Naive thymus-derived CD8-positive, alpha-beta T cell (primary cell): ENCODE measurements around the gene MYOM3. TPM values are rescaled to one million over a fixed set of nuclear protein-coding genes. Genes with fewer than 3 reads are reported as not detected.

Experiments
- ATAC-seq, 2 donors: fragments of 150-1000 bp; cut with Tn5 transposase in 1 of 2; sonication (Bioruptor Pico), chemical (Tn5 transposase) in 1 of 2; 1 replicate in 1 of 2; 2 replicates in 1 of 2; pipeline ENCODE4 v1.10.0; 2021; ENCODE audit warnings: mild to moderate bottlenecking in 2 of 2, moderate library complexity in 2 of 2
- POLR2A ChIA-PET: fragments of 350-600 bp; sonication (Branson Sonifier 250); formaldehyde crosslinking; loops from one replicate; lab custom pipeline; 2021; ENCODE audit warnings: antibody characterized with exemption; lab: Charles Lee
- DNase-seq, 10 donors: peaks; one replicate each; pipeline versions ENCODE4 v3.0.0 to v3.0.0-alpha.2; 2020 to 2022
- H3K27ac Mint-ChIP-seq, 10 donors: one replicate each; pipeline ENCODE4 v1.8.0; 2020 to 2022; ENCODE audit warnings: mild to moderate bottlenecking in 10 of 10, mixed read lengths in 10 of 10, moderate library complexity in 4 of 10, inconsistent platforms in 1 of 10
- H3K27me3 Mint-ChIP-seq, 5 donors: one replicate each; pipeline ENCODE4 v1.8.0; 2021 to 2022; ENCODE audit warnings: mixed read lengths in 5 of 5
- H3K36me3 Mint-ChIP-seq, 3 donors: one replicate each; pipeline ENCODE4 v1.8.0; 2020 to 2022; ENCODE audit warnings: mixed read lengths in 3 of 3, mild to moderate bottlenecking in 2 of 3, inconsistent platforms in 1 of 3
- H3K4me1 Mint-ChIP-seq, 4 donors: one replicate each; pipeline ENCODE4 v1.8.0; 2021 to 2022; ENCODE audit warnings: mixed read lengths in 4 of 4
- H3K4me3 Mint-ChIP-seq, 10 donors: one replicate each; pipeline ENCODE4 v1.8.0; 2020 to 2022; ENCODE audit warnings: mild to moderate bottlenecking in 10 of 10, mixed read lengths in 10 of 10, moderate library complexity in 6 of 10, inconsistent platforms in 1 of 10
- H3K9me3 Mint-ChIP-seq, 9 donors: one replicate each; pipeline ENCODE4 v1.8.0; 2020 to 2022; ENCODE audit warnings: mixed read lengths in 9 of 9, mild to moderate bottlenecking in 3 of 9, inconsistent platforms in 1 of 9, moderate library complexity in 1 of 9
- polyA plus RNA-seq, 3 donors: library from polyadenylated mRNA; unstranded; fragments of 300-500 nt; fragmentation: Illumina TruSeq; gene quantifications; one replicate each; pipeline ENCODE4 v1.2.3, GENCODE V29; 2021
- total RNA-seq, 8 experiments: library from RNA in 2 of 8; stranded (reverse) in 2 of 8; gene quantifications; one replicate each; pipeline ENCODE4 v1.2.3 and lab custom pipeline; 2021 to 2026

Gene MYOM3
- total and polyA plus RNA-seq, 5 experiments from 2014 or later, result not detected

DNA sequence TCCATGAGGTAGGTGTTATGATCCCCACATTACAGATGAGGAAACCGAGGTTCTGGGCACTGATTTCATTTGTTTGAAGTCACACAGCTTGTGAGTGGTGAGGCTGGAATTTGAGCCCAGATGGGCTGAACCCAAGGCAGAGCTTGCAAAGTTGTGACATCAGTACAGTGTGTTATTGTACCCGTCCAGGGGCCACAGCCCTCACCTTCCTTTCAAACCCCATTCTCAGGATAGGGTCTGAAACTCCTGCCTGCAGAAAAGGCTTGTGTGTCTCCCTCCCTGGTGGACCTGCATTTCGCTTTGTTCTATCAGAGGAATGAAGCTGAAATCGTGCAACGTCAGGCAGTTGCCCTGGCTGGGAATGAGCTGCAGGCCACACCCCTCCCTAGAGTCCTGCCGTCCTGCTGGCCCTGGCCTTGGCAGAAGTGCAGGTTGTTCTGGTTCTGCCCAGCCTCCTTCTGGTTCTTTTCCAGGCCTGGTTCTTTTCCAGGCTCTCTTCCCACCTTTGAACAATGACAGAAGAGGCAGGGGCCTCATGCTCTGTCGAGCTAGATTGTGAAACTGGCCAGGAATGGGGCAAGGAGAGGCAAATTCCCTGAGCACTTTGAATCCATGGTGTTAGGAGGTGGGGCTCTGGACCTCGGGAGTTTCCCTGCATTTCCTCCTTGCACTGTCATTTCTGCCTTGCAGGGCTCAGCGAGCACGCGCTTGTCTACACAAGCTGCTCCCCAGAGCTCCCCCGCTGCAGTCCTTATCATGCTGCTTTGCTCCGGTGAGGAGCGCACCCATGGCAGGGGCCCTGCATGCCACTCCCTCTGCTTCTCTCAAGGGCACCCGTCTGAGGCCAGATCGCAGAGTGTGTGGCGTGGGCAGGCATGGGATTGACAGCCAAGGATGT, 8.2 kb upstream of the MYOM3 start:
- POLR2A ChIA-PET, result no interaction called here
- no peak overlapping the region for H3K4me3 Mint-ChIP-seq
- H3K4me1 Mint-ChIP-seq, result no peaks in the 10 kb centered on the region
- H3K27ac Mint-ChIP-seq, result no peak overlapping the region
- no peak for DNase-seq
- H3K27me3 Mint-ChIP-seq, result peaks cover 1 to 31% (median 18%) of the 10 kb centered on the region in 5 donors
- no peaks in the 10 kb centered on the region for H3K9me3 Mint-ChIP-seq
- no peak for ATAC-seq
- H3K36me3 Mint-ChIP-seq, result no peaks in the 10 kb centered on the region

DNA sequence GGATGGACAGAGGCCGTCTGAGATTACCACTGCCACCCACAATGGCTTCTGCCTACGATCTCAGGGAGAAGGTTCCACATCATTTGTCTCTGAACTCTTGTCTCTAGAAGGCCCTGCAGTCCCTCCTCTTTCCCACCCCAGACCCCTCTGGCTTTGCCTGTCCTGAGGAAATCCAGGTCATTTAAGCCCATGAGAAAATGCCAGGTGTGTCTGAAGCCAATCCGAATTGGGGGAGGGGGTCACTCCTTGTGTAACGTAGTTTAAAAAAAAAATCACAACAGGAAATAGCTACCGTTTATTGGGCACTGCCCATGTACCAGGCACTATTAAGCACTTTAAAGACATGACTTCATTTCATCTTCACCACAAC, 7.5 kb upstream of the MYOM3 start:
- H3K27me3 Mint-ChIP-seq, result peaks cover 1 to 31% (median 20%) of the 10 kb centered on the region in 5 donors
- no peak overlapping the region for H3K4me3 Mint-ChIP-seq
- peak overlapping the region in 1 of 10 donors; percentile 18 for H3K27ac Mint-ChIP-seq
- no peaks in the 10 kb centered on the region for H3K4me1 Mint-ChIP-seq
- DNase-seq, result no peak
- H3K36me3 Mint-ChIP-seq, result no peaks in the 10 kb centered on the region
- no peak for ATAC-seq
- no peaks in the 10 kb centered on the region for H3K9me3 Mint-ChIP-seq
- POLR2A ChIA-PET, result no interaction called here

DNA sequence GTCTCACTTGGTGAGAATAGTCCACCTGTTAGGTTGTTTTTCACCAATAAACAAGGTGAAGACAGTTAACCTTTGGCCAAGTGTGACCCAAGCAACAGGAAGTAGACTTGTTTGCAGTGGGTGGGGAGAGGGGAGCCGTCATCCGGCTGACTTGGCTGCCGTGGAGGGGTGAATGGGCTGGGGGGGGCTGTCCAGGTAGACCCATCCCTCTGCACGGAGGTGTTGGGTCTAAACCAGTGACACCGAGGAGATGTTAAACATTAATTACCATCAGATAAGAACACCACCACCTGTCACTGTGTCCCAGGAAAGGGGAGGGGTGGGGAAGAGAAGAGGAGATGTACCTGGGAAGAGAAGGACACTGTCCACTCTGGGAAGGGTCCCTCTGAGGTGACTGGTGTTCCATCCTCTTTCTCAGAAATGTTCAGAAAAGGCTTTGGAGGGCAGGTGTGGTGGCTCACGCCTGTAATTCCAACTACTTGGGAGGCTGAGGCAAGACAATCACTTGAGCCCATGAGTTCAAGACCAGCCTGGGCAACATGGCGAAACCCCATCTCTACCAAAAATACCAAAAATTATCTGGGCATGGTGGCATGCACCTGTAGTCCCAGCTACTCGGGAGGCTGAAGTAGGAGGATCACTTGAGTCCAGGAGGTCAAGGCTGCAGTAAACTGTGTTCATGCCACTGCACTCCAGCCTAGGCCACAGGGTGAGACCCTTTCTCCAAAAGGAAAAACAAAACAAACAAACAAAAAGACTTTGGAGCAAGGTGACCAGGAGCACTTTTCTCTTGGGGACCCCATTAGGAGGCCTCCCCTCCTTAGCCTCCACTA, 6.7 kb upstream of the MYOM3 start:
- H3K4me3 Mint-ChIP-seq, result no peak overlapping the region
- H3K27me3 Mint-ChIP-seq, result peaks cover 3 to 38% (median 22%) of the 10 kb centered on the region in 5 donors
- H3K27ac Mint-ChIP-seq, result no peak overlapping the region
- DNase-seq (no peak), ATAC-seq (no peak)
- POLR2A ChIA-PET, result no interaction called here
- H3K36me3 Mint-ChIP-seq, result no peaks in the 10 kb centered on the region
- no peaks in the 10 kb centered on the region for H3K4me1 Mint-ChIP-seq
- no peaks in the 10 kb centered on the region for H3K9me3 Mint-ChIP-seq

DNA sequence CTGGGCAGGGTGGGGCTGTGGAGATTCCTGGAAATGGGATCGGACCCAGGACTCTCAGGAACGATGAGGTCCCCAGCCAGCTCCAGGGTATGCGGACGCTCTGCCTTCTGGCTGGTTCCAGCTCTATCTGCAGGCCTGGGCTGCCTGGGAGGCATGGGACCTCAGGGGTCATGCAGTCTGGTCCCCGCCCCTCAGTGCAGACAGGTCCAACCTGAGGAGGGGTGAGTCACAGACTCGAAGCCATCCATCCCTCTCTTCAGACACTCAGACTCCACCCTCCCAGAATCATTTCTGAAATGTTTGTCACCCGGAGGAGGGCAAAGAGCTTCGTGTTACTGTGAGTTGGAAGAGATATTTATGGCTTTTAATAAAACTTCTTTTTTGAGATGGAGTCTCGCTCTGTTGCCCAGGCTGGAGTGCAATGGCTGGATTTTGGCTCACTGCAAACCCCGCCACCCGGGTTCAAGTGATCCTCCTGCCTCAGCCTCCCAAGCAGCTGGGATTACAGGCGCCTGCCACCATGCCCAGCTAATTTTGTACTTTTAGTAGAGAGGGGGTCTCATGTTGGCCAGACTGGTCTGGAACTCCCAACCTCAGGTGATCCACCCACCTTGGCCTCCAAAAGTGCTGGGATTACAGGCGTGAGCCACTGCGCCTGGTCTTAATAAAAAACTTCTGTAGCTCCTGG, 5.9 kb upstream of the MYOM3 start:
- Mint-ChIP-seq H3K36me3 (no peaks in the 10 kb centered on the region), H3K4me1 (peaks cover 0 to 3% (median under 1%) of the 10 kb centered on the region in 4 donors), H3K9me3 (no peaks in the 10 kb centered on the region), H3K4me3 (no peak overlapping the region), H3K27ac (peak overlapping the region in 1 of 10 donors; percentile 50), H3K27me3 (peaks cover 3 to 42% (median 26%) of the 10 kb centered on the region in 5 donors)
- no peak for ATAC-seq
- POLR2A ChIA-PET, result interaction anchor here (0.6 kb wide), 1 partner anchor 634 kb away, joined by 3 read pairs; no protein-coding TSS in a partner anchor
- DNase-seq, result no peak

DNA sequence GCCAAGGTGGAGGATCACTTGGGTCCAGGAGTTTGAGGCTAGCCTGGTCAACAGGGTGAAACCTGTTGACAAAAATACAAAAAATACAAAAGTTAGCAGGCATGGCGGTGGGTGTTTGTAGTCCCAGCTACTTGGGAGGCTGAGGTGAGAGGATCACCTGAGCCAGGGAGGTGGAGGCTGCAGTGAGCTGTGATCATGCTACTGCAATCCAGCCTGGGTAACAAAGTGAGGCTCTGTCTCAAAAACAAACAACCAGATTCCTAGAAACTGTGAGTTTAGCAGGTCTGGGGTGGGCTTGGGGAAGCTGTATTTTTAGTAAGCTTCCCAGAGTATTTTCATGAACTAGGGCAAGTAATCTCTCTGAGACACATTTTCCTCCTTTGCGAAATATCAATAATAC, 5.2 kb upstream of the MYOM3 start:
- H3K27me3 Mint-ChIP-seq, result peaks cover 3 to 43% (median 26%) of the 10 kb centered on the region in 5 donors
- H3K9me3 Mint-ChIP-seq, result no peaks in the 10 kb centered on the region
- peaks cover 0 to 10% (median 6%) of the 10 kb centered on the region in 4 donors for H3K4me1 Mint-ChIP-seq
- no peak overlapping the region for H3K4me3 Mint-ChIP-seq
- no peak for DNase-seq
- H3K27ac Mint-ChIP-seq, result no peak overlapping the region
- no peak for ATAC-seq
- POLR2A ChIA-PET, result interaction anchor here (0.6 kb wide), 1 partner anchor 635 kb away, joined by 3 read pairs; no protein-coding TSS in a partner anchor
- H3K36me3 Mint-ChIP-seq, result no peaks in the 10 kb centered on the region

DNA sequence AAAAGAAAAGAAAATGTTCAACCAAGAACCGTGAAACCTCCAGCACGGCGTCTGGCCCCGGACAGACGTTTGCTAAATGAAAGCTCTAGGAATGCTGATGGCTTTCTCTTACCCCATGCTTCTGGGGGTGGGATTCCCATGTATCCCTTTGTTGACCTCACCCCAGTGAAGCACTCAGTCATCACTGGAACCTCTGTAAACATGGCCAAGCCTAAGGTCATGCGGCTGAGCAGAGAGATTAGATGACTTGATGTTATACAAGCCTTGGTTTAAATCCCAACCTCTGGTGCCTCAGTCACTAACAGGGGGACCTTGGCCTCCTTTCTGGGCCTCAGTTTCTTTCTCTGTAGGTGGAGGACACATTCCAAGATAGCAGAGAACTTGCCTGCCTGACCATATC, 2.8 kb upstream of the MYOM3 start:
- ATAC-seq (no peak), DNase-seq (no peak)
- H3K9me3 Mint-ChIP-seq, result no peaks in the 10 kb centered on the region
- peaks cover 3 to 44% (median 24%) of the 10 kb centered on the region in 5 donors for H3K27me3 Mint-ChIP-seq
- peaks cover 0 to 10% (median 7%) of the 10 kb centered on the region in 4 donors for H3K4me1 Mint-ChIP-seq
- POLR2A ChIA-PET, result no interaction called here
- no peak overlapping the region for H3K27ac Mint-ChIP-seq
- H3K36me3 Mint-ChIP-seq, result no peaks in the 10 kb centered on the region
- no peak overlapping the region for H3K4me3 Mint-ChIP-seq

DNA sequence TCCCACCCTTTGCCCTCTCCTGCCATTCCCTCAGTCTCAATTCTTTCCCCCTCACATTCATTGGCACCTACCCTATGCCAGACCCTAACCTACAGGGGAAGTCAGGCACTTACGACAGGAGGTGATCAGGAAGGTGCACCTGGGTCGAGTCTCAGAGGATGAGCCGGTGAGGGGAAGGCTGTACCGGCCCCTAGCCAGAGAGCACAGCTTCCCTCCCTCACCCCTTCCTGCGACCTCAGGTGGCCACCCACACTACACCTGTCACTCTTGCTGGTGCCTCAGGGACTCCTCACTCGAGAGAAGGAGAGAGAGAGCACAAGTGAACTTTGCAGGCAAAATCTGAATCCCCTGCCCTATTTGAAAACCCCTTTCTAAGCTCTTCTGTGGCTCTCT, 1.7 kb upstream of the MYOM3 start:
- Mint-ChIP-seq H3K9me3 (no peaks in the 10 kb centered on the region), H3K27me3 (peaks cover 2 to 41% (median 22%) of the 10 kb centered on the region in 5 donors), H3K36me3 (no peaks in the 10 kb centered on the region), H3K4me3 (peak overlapping the region in 2 of 10 donors; percentile 4 to 24), H3K27ac (peak overlapping the region in 1 of 10 donors; percentile 53), H3K4me1 (peaks cover 0 to 10% (median 7%) of the 10 kb centered on the region in 4 donors)
- POLR2A ChIA-PET, result no interaction called here
- ATAC-seq (no peak), DNase-seq (no peak)

DNA sequence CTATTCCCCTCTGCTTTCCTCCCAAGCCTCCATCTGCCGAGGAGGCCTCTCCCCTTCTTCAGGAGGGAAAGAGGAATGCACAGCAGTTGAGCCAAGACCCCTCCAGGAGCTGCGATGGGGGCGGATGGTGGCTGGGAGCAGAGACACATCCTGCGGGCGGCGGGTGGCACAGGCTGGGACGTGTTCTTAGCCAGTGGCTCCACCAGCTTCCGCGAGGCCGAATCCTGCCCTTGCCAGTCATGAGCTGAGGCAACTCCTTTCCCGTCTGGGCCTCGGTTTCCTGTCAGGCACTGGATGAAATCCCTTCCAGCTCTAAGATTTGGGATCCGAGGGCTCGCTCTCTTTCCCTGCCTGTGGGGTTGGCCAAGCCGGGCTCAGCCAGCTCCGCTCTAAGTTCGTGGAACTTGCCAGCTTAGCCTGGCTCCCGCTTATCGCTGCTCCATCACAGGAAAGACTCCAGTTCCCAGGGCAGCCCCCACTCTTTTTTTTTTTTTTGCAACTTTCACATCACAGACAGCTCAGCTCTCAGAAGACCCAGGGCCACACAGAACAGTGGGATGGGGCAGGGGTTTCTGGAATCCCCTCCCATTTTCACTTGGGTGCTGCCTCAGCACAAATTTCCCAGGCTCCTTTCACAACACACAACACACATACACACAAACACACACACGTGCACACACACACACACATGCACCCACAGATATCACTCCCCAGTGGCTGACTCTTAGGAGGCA, 506 bp downstream of the MYOM3 start:
- Mint-ChIP-seq H3K9me3 (no peaks in the 10 kb centered on the region), H3K36me3 (no peaks in the 10 kb centered on the region), H3K27ac (peak overlapping the region in 2 of 10 donors; percentile 82 to 83), H3K4me3 (peak overlapping the region in 1 of 10 donors; percentile 52), H3K27me3 (peaks cover 2 to 30% (median 14%) of the 10 kb centered on the region in 5 donors), H3K4me1 (peaks cover 0 to 10% (median 7%) of the 10 kb centered on the region in 4 donors)
- DNase-seq (no peak), ATAC-seq (no peak)
- POLR2A ChIA-PET, result no interaction called here

DNA sequence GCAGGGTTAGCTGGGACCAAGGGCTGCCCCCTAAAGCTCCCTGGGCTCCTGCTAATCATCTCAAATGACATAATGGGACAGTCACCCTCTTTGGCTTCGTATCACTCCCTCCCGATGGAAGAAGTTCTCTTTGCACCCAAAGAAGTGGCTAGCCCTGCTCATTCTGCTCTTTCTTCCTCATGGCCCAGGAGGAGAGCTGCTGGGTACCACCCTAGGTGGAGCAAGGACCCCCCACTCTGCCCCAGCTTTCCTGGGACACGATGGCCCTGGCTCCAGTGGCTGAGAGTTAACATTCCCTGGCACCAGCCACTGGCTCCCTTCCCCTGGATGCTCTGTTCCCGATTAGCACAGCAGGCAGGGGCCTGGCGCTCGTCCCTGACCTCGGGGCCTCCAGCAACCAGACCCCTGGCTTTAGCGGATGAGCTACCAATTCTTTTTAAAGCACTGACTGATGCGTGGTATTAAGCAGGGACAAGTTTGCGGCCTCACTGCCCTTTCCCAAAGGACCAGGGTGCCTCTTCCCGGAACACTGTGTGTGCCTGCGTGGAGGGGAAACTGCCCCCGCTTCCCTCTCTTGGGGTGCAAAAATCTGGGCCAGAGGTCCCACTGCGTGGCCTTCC, 1.2 kb downstream of the MYOM3 start:
- no peak for ATAC-seq
- peaks cover 2 to 23% (median 9%) of the 10 kb centered on the region in 5 donors for H3K27me3 Mint-ChIP-seq
- no peak overlapping the region for H3K4me3 Mint-ChIP-seq
- no peak overlapping the region for H3K27ac Mint-ChIP-seq
- no peak for DNase-seq
- H3K9me3 Mint-ChIP-seq, result no peaks in the 10 kb centered on the region
- no peaks in the 10 kb centered on the region for H3K36me3 Mint-ChIP-seq
- peaks cover 0 to 10% (median 7%) of the 10 kb centered on the region in 4 donors for H3K4me1 Mint-ChIP-seq
- POLR2A ChIA-PET, result no interaction called here

DNA sequence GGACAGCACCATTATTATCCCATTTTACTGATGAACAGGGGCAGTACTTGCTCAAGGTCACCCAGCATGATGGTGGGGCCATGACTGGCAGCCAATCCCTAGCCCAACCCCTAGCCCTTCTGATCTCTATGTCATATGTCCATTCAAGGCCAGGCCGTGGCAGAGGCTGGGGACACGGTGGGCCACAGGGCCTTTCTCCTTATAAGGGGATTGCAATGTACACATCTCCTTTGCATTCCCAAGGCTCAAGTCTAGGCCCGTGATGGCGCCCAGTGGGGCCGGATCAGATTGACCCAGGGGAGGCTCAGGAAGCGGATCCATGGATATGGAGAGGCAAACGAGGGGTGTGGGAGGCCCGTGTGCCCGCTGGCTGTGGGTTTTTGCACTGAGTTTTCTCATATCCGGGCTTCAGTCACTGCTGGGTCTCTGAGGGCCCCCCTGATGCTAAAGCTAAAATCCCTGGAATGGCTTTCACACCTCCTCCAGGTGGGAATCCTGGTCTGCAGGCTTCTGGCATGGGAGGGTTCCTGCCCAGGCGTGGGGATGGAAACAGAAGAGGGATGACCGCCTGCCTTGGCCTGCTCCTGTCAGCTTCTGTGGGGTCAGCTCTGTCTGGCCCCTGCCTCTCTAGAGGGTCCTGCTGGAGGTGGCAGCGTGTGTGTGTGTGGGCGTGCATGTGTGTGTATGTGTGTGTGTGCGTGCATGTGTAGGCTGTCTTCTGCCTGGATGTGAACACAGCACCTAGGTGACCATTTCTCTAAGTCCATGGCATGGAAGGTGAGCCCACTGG, 2.1 kb downstream of the MYOM3 start:
- no peak overlapping the region for H3K4me3 Mint-ChIP-seq
- POLR2A ChIA-PET, result no interaction called here

DNA sequence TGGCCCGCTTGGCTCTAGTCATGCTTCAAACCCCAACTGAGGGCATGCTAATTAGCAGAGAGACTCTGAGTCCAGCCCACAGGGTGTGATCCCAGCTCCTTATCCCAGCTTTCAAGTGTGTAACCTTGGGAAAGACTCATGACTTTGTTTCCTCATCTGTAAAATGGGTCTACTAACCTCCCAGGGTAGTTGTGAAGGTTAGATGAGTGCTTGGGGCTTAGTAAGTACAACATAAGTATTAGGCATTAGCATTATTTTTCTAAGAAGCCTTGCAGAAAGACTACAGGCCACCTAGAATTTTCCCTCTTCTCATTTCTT, 2.8 kb downstream of the MYOM3 start:
- Mint-ChIP-seq H3K4me3 (no peak overlapping the region), H3K36me3 (no peaks in the 10 kb centered on the region), H3K9me3 (no peaks in the 10 kb centered on the region), H3K27me3 (peaks cover 2 to 18% (median 6%) of the 10 kb centered on the region in 5 donors), H3K4me1 (peaks cover 0 to 10% (median 7%) of the 10 kb centered on the region in 4 donors), H3K27ac (no peak overlapping the region)
- POLR2A ChIA-PET, result interaction anchor here (0.6 kb wide), 1 partner anchor 364 kb away, joined by 3 read pairs; no protein-coding TSS in a partner anchor
- ATAC-seq, result no peak
- no peak for DNase-seq

More for the DNA sequence above, 2.1 kb downstream of the MYOM3 start:
- Mint-ChIP-seq H3K27ac (peak overlapping the region in 1 of 10 donors; percentile 11), H3K36me3 (no peaks in the 10 kb centered on the region), H3K27me3 (peaks cover 2 to 20% (median 8%) of the 10 kb centered on the region in 5 donors), H3K4me1 (peaks cover 0 to 10% (median 7%) of the 10 kb centered on the region in 4 donors), H3K9me3 (no peaks in the 10 kb centered on the region)
- DNase-seq (no peak), ATAC-seq (no peak)
